ENCODE data around the gene SLC16A9.
"Not testable (repeated sequence)": the region's sequence is repeated elsewhere in the genome, so short reads cannot be mapped to it uniquely, and the experiment has no call there.

Gene SLC16A9, protein sequence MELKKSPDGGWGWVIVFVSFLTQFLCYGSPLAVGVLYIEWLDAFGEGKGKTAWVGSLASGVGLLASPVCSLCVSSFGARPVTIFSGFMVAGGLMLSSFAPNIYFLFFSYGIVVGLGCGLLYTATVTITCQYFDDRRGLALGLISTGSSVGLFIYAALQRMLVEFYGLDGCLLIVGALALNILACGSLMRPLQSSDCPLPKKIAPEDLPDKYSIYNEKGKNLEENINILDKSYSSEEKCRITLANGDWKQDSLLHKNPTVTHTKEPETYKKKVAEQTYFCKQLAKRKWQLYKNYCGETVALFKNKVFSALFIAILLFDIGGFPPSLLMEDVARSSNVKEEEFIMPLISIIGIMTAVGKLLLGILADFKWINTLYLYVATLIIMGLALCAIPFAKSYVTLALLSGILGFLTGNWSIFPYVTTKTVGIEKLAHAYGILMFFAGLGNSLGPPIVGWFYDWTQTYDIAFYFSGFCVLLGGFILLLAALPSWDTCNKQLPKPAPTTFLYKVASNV

DNA sequence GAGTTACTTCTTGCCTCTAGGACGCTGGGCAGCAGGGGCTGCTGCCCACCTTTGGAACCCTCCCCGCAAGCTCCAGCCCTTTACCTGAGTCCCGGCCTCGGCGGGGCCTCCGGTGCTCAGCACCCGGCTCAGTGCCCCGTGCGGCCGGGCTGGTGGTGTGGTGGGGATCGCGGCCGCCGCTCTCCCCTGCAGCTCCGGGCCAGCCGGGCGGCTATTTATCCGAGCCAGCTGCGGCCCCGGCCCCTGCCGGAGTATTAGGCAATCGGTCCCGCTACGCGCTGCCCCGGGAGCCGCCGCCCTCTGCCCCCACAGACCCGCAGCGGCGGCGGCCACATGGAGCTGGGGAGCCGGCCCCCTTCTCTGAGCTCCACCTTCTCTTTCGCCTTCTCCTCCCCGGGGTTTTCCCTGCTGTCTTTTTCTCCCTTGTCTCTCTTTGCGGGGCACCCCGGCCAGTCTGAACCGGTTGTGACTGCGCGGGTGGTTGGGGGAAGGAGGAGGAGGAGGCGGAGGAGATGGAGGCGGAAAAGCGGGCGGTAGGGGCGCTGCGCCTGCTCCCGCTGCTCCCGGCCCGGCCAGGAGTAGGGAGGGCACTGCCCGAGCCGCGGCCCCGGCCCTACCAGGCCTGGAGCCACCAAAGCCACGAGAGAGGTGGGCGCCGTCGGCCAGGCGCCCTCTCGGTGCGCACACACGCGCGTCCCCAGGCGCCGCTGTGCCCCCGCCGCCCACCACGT is at the start of gene SLC16A9:
Gene SLC16A9, minus strand, starts transcription at position 456 of the 731 bp plus-strand sequence. CDS start 25,559 bp downstream, outside the sequence.
- peak; percentile 33 for DNase-seq

DNA sequence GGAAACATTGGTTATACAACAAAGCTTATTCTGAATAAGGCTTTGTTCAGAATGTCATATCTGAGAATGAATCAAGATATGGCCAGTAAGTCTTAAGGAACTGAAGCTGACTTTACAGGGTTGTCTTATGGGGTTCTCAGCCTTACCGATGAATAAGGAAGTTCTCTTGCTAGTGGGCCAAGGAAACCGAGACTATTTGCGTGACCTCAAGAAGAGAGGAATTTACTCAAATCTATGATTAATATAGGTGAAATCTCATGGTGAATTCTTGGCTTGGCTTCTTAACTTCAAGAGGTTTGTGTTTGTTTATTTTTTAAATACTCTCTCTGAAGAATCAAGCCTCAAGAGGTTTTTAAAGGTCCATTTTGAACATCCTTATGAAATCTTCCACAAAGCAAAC is 48.3 kb upstream of the SLC16A9 start:
- no peak for DNase-seq

DNA sequence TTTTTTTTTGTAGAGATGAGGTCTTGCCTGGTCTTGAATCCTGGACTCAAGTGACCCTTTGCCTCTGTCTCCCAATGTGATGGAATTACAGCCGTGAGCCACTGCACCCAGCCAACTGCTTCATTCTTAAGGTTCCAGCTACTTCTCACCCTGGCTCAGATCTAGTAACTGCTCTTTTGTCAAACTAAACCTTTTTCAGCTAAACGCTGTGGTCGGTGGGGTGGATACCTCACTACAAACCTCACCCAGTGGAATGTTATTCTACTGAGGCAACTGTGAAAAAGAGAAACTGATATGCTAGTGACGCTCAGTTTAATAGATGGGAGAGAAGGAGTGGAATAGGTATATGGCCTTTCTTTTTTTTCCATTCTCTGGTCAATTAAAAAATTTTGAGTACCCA is 45.3 kb upstream of the SLC16A9 start:
- DNase-seq, result no peak

DNA sequence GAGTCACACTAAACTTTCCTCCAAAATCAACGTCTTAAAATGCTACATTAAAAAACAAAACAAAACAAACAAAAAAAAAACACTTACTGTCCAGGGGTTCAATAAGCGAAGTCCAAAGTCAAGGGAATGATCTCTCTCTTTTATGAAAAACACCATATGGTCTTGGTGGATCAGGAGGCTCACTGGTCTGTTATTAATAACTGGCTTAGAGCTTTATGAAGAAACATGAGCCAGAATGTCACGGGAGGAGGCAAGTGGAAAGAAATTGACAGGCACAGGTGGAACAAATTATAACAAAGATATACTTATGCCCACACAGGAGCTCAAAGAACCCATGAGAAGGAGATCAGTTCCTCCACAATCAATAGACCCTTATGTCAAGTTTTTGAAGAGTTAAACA is 43.6 kb upstream of the SLC16A9 start, which contains the start of gene MRLN:
Gene MRLN, minus strand, starts transcription at position 189 of the 400 bp plus-strand sequence.
- peak; percentile 76 for DNase-seq

DNA sequence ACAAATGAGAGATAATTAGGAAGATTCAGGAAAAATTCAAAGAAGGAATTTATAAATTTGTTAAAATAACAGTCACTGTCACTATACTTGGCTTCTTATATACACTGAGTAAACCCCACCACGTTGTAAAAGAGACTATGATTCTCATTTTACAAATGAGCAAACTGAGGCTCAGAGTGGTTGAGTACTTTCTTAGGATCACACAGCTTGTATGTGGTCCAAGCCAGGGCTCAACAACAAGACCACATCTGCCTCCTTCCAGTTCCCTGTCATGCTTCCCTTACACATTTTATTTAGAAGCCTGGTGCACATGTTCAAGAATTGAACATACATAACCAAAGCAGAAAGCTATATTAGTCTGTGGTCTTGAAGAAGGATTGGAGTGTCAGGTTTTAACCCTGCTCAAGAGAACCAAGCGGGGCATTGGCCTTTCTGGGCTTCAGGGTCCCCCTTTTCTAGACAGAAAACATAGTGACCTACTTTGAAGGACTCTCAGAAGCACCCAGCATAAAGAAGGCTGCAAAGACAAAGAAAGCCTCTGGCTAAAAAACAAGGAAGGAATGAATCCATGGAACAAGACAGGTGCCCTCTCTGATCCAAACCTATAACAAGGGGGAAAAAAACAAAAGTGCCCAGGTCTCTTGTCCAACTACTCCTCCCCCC is 42.8 kb upstream of the SLC16A9 start:
- DNase-seq, result peak; percentile 44

DNA sequence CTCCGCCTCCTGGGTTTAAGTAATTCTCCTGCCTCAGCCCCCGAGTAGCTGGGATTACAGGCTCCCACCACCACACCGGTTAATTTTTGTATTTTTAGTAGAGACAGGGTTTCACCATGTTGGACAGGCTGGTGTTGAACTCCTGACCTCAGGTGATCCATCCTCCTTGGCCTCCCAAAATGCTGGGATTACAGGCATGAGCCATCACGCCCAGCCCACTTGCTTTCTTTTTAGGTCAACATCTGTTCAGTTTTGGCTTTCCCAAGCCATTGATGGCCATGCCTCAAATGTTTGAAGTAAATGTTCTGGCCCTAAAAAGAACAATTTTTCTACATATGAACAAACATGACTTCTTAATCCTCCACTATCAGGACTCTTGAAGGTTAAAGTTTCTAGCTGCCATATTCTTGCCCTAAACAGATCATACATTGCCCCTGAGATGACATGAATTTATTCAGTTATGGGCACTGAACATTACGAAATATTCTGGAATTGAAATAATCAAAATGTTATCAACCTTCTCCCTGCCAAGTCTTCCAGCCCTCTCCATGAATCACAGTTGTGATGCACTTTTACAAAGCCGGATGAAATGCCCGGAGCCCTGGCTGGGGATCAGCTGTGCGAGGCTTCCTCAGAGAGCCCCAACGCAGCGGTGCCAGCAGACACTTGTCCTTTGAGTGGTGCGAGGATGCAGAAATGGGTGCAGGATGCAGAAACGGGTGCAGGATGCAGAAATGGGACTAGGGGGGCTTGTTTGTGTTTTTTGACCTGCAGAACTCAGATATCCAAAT is 40.7 kb upstream of the SLC16A9 start:
- no peak for DNase-seq

DNA sequence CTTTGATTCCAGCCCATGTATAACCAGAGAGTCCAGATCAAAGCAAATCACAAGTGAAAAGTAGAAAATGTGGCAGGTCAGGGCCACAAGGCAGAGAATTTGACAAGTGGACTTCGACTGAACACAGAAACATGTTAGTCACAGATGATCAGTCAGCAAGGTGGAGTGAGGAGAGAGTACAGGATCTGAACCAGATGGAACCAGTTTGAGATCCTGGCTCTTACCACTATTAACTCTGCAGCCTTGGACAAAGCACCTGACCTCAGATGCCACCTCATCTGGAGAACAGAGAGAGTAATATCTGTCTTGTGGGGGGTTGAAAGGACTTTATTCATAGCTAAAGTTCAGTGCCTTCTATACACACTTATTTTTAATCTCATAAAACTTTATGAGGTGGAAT is 39.2 kb upstream of the SLC16A9 start:
- DNase-seq, result no peak

DNA sequence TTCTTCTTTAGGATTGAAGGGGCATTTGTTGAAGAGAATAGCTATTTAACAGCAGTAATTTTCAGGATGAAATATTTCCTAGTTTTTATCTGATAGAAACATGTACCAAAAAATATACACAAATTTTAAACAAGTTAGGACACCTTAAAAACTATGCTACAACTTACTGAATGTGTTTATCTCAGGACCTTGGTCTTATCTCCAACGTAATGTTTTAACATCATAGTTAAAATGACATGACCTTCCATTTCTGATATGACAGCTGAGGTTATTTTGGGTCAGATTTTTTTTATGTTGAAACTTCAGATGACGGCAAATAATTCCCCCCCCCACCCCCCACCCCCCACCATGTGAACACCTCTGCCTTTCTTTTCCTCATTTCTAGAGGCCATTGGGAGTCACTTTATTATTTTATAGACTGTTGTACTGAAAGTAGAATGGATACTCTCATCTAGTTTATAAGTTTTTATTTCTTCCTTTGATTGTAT is 35.6 kb upstream of the SLC16A9 start:
- no peak for DNase-seq

DNA sequence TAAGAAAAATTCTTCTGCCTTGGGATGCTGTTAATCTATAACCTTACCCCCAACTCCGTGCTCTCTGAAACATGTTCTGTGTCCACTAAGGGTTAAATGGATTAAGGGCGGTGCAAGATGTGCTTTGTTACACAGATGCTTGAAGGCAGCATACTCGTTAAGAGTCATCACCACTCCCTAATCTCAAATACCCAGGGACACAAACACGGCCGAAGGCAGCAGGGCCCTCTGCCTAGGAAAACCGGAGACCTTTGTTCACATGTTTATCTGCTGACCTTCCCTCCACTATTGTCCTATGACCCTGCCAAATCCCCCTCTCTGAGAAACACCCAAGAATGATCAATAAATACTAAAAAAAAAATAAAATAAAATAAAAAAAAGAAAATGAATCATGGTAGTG is 35.1 kb upstream of the SLC16A9 start:
- DNase-seq, result not testable (repeated sequence)

DNA sequence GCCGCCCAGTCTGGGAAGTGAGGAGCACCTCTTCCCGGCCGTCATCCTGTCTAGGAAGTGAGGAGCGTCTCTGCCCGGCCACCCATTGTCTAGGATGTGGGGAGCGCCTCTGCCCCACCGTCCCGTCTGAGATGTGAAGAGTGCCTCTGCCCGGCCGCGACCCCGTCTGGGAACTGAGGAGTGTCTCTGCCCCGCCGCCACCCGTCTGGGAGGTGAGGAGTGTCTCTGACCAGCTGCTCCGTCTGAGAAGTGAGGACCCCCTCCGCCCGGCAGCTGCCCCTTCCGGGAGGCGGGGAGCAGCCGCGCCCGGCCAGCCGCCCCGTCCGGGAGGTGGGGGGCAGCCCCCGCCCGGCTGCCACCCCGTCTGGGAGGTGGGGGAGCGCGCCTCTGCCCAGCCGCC is 34.5 kb upstream of the SLC16A9 start:
- not testable (repeated sequence) for DNase-seq

DNA sequence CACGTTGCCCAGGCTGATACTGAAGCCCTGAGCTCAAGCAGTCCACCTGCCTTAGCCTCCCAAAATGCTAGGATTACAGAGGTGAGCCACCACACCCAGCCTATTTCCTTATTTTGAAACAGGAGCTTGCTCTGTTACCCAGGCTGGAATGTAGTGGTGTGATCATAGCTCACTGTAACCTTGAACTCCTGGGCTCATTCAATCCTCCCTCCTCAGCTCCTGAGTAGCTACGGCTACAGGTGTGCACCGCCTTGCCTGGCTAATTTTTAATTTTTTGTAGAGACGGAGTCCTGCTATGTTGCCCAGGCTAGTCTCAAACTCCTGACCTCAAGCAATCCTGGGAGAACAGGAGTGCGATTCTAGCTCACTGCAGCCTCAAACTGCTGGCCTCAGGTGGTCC is 31.9 kb upstream of the SLC16A9 start:
- no peak for DNase-seq

DNA sequence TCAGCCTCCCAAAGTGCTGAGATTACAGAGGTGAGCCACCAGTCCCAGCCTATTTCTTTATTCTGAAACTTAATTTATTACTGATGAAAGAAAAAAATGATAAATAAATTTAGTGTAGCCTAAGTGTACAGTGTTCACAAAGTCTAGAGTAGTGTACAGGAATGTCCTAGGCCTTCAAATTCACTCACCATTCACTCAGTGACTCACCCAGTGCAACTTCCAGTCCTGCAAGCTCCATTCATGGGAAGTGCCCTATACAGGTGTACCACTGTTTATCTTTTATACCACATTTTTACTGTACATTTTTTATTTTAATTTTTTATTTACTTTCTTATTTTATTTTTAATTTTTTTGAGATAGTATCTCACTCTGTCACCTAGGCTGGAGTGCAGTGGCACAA is 31.4 kb upstream of the SLC16A9 start:
- no peak for DNase-seq

DNA sequence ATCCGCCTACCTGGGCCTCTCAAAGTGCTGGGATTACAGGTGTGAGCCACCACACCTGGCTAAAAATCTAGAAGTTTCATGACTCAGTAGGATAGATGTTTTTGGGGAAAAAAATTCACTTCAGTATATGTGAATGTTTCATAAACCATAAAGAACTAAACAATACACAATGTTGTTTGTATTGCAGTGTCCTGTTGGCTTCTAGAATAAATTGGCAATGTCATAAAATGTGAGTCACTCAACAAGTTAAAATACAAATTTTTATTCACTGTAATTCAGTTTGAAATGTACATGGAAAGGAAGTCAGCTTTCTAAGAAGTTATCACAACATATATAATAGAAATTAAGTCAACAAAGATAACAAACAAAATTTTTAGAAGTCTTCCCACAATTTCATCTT is 27.1 kb upstream of the SLC16A9 start:
- DNase-seq, result no peak

DNA sequence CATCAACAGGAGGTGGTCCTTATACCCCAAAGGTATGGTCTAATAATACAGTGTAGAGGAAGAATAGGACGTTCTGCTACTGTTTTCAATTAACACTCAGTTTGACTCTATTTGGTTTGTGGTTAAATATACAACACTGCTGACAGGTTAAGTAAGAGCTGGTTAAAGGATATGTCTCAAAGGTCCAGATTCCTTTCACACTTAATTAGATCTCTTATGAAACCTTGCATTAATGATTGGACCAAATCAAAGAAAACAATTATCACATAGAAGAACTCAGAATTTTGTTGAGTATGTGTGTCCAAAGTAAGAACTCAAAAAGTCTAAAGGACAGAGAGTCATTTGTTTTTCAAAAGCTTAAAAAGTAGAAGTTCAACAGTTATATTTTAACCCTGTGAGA is 25.6 kb upstream of the SLC16A9 start:
- no peak for DNase-seq

DNA sequence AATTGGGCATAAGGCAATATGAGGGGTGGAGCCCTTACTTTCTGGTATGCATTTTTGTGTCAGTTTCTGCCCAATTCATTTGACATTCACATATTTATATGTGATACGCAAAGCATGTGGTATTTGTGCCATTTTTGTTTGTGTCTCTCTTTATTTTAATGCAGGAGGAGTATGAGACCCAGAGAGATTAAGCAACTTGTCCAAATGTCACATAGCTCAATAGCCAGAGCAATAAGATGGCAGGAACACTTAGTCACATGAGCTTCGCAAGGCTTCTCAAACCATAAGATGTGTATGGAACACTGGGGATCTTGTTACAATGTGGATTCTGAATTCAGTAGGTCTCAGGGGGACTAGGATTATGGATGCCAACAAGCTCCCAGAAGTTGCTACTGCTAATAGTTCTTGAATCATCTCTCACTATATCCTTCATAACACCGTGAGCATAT is 24.4 kb upstream of the SLC16A9 start:
- no peak for DNase-seq

DNA sequence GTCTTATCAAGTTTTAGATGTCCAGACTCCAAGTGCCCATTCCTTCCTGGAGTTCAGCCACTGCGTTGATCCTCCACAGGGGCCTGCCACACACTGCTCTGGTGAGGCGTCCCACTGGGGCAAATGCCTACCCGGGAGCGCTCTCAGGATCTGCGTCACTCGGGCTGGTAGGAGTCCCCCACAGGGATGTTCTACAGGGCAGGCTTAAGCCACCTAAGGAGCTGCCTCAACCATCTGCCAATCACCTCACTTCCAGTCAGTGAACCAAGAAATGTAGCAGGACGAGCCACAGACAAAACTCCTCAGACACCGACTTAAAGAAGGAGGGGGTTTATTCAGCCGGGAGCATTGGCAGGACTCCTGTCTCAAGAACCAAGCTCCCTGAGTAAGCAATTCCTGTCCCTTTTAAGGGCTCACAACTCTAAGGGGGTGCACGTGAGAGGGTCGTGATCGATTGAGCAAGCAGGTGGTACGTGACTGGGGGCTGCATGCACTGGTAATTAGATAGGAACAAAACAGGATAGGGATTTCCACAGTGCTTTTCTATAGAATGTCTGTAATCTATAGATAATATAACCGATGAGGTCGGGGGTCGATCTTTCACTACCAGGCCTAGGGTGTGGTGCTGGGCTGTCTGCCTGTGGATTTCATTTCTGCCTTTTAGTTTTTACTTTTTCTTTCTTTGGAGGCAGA is 23.8 kb upstream of the SLC16A9 start:
- DNase-seq, result not testable (repeated sequence)

DNA sequence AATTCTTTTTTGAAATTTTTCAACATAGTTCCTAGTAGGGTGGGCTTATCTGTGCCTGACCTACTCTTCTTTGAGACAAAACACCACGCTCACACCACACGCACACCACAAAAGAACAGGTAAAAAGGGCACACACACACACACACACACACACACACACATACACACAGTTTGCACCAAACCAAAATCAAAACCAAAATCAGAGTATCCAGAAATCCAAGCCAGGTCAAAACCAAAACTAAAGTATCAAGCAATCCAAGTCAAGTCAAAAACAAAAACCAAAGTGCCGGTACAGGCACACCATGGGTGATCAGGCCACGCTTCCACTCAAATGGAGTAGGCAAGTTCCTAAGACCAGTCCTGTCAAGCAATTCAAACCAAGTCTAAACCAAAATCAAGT is 23.2 kb upstream of the SLC16A9 start:
- DNase-seq, result not testable (repeated sequence)

DNA sequence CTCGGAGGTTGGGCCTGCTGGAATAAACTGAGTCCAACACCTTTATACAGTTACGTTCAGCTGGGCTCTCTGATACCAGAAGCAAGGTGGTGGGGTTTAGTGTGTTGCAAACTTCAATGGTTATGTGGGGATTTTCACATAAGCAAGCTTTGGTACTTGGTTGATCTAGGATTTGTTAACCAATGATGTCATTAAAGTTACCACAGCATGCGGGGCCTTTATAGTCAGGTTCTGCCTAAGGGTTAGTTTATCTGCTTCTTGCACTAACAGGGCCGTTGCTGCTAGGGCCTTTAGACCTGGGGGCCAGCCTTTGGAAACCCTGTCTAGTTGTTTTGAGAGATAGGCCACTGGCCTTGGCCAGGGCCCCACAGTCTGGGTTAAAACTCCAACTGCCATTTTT is 19.5 kb upstream of the SLC16A9 start:
- DNase-seq, result not testable (repeated sequence)

DNA sequence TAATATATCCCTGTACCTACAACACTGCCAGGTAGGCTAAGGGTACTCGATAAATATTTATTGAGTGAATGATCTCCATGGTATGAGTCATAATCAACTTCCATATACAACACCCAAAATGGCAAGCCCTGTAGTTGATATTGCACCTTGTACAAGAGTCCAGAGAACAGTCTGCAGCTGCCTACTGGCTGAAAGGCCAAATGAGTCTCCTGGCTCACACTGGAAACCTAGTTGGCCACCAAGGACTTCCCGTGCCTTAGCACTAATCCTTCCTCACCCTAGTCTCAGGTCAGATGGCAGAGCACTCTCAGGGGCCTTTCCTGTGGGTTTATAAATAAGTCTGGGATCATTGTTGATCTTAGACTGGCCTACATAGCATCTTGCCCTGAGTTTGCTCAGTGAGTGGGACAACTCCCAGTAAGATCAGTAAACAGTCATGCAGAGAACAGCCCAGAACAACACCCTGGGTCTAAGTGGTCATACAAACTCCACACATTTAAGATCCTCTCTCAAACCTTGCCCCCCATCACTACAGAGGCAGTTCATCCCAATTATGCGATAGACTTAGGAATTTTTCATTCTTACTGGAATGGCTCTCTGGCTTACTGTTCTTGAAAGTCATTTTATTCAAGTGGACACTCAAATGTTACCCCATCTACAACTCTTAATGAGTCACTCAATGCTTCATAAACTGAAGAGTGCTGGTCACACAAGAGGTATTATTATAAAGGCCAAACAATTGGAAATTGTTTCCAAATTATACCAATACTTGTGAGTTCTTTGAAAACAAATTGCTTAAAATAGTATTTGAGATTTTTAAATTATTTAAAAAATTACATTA is 14.7 kb upstream of the SLC16A9 start:
- no peak for DNase-seq

DNA sequence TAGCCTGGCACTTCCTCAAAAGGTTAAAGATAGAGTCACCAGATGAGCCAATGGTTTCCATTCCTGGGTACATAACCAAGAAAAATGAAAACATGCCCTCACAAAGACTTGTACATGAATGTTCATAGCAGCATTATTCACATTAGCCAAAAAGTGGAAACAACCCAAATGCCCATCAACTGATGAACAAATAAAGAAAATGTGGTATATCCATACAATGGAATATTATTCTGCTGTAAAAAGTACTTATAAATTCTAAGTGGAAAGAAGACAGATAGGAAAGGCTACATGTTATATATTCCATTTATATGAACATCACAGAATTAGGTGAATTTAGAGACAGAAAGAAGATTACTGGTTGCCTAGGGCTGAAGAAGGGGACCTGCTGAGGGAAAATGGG is 10.7 kb upstream of the SLC16A9 start:
- DNase-seq, result no peak

DNA sequence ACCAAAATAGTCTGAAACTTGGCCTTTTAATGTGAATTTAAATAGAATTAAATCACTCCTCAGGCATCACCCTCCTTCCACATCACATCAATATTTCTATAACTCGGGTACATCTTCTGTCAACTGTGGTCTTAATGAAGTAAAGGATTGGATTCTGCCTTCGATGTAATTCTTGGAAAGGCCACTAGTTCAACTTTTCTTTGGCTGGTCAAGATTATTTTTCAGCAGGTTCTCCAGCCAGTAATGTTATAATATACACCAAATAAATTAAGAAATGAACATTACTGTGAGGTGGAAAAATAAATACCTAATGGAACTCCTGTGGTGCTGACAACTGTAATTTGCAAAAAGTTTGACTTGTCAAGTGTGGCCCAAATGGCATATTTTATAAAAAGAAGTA is 9.7 kb upstream of the SLC16A9 start:
- no peak for DNase-seq
